Sigmoid colon (tissue), 4 donors: ENCODE results near the gene KCNK15.

Experiments
- CTCF ChIP-seq, 4 experiments: fragments of 450-650 bp in 3 of 4; fragments of 200-600 bp in 1 of 4; IDR thresholded peaks; one replicate each; pipeline ENCODE4 v1.5.1; 2016 to 2019; ENCODE audit warnings: antibody characterized with exemption in 4 of 4, mild to moderate bottlenecking in 3 of 4, moderate library complexity in 2 of 4
- POLR2AphosphoS5 ChIP-seq, 4 donors: sonication (generic); formaldehyde crosslinking; IDR thresholded peaks; one replicate each; pipeline ENCODE4 v1.6.1; 2017; ENCODE audit warnings: antibody characterized with exemption in 4 of 4

DNA sequence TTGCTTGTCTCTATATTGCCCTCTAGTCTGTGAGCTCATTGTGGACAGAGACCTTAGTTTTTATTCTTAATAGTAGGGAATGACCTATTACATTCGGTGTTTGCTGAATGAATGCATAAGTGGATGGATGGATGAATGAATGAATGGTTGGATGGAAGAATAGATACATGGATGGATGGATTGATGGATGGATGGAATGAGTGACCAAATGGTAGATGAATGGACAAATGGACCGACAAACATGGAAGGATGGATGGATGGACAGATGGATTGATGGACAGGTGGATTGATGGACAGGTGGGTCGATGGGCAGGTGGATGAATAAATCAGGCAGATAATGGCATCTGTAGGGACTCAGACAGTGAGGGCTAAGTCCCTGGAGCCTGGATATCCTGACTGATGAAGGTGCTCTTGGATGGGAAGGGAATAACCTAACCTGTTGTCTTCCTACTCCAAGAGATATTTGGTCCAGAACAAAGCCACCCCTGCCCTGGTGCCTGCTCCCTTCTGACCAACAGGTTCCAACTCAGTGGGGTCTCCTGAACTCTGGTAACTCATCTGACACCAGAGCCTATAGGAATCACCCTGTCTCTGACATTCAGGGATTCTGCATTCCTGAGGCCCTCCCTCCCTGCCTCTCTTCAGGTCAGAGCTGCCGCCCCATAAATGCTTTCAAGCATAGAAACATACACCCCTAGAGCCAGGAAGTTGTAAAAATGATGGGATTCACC lies 40.1 kb upstream of the KCNK15 start:
- TF ChIP-seq POLR2AphosphoS5 (IDR thresholded peaks at IDR 0.05), result no peak
- TF ChIP-seq CTCF (IDR thresholded peaks at IDR 0.05), result no peak
